Esophagus muscularis mucosa (tissue), 4 donors: ENCODE data around the gene DCAF6. TPM values are rescaled to one million over a fixed set of nuclear protein-coding genes. Genes with fewer than 3 reads are reported as not detected.

Source experiments
- DNase-seq: peaks from one replicate; pipeline ENCODE4 v3.0.0-alpha.2; 2017; ENCODE audit errors: extremely low spot score
- H3K27ac ChIP-seq, 4 donors: fragments of 200-600 bp; sonication (generic); replicated peaks in 1 of 4; 1 replicate in 3 of 4; 2 replicates in 1 of 4; pipeline ENCODE4 v1.5.1; 2016 to 2019; ENCODE audit warnings: mild to moderate bottlenecking in 1 of 4
- H3K27me3 ChIP-seq, 4 donors: fragments of 200-600 bp; sonication (generic); one replicate each; pipeline versions ENCODE4 v1.5.1 to v1.6.0; 2016 to 2019
- H3K36me3 ChIP-seq, 4 donors: fragments of 200-600 bp; sonication (generic); one replicate each; pipeline ENCODE4 v1.5.1; 2016 to 2019
- H3K4me1 ChIP-seq, 4 donors: fragments of 200-600 bp; sonication (generic); one replicate each; pipeline ENCODE4 v1.5.1; 2016 to 2019
- H3K4me3 ChIP-seq, 4 donors: fragments of 200-600 bp; sonication (generic); 1 replicate in 2 of 4; 2 replicates in 2 of 4; pipeline ENCODE4 v1.5.1; 2016 to 2019; ENCODE audit warnings: mild to moderate bottlenecking in 4 of 4, moderate library complexity in 1 of 4
- H3K9me3 ChIP-seq, 4 donors: fragments of 200-600 bp; sonication (generic); 1 replicate in 3 of 4; 2 replicates in 1 of 4; pipeline ENCODE4 v1.5.1; 2016 to 2019
- CTCF ChIP-seq, 3 experiments: fragments of 200-600 bp in 2 of 3; fragments of 450-650 bp in 1 of 3; sonication (generic) in 2 of 3; IDR thresholded peaks; one replicate each; pipeline ENCODE4 v1.5.1; 2017 to 2019; ENCODE audit warnings: antibody characterized with exemption in 3 of 3, mild to moderate bottlenecking in 2 of 3, moderate library complexity in 1 of 3
- EP300 ChIP-seq: sonication (generic); formaldehyde crosslinking; IDR thresholded peaks from one replicate; pipeline ENCODE4 v1.6.1; 2017; ENCODE audit warnings: antibody characterized with exemption
- POLR2A ChIP-seq: fragments of 450-650 bp; IDR thresholded peaks from one replicate; pipeline ENCODE4 v1.6.1; 2017; ENCODE audit warnings: antibody characterized with exemption, moderate library complexity, mild to moderate bottlenecking, low read depth
- POLR2AphosphoS5 ChIP-seq, 2 donors: sonication (generic); formaldehyde crosslinking; IDR thresholded peaks; one replicate each; pipeline ENCODE4 v1.6.1; 2017; ENCODE audit warnings: antibody characterized with exemption in 2 of 2
- WGBS: methylation state at CpG from one replicate; pipeline ENCODE4 v1.1.5; 2018; 5-methylcytosine and 5-hydroxymethylcytosine counted together
- intact Hi-C: fragments of 100-400 bp; cut with DNase I; formaldehyde crosslinking; loops from one replicate; pipeline ENCODE4 v1.15.1; 2023
- total RNA-seq, 4 donors: library from RNA; depleted of rRNA; stranded (reverse); fragments of >200 nt; gene quantifications; one replicate each; pipeline versions ENCODE4 v1.1.0 to v1.2.1, GENCODE V29; 2016

The DCAF6 gene
- total RNA-seq, 4 donors from 2014 or later, result 80.4 to 110 (median 93.9) TPM

- Histone ChIP-seq H3K4me3 (no peak overlapping the region), H3K4me1 (peaks cover 0 to 29% (median 25%) of the 10 kb centered on the region in 4 donors), H3K9me3 (no peaks in the 10 kb centered on the region), H3K27ac (peak overlapping the region; percentile 34 to 61 (median 50)), H3K36me3 (peaks cover 7 to 59% (median 25%) of the 10 kb centered on the region in 4 donors), H3K27me3 (no peaks in the 10 kb centered on the region)
- no peak for DNase-seq
- intact Hi-C loops, result no loop called here
- TF ChIP-seq POLR2A, result no peak
- TF ChIP-seq POLR2AphosphoS5 (IDR thresholded peaks at IDR 0.05), result peak in 1 of 2 donors; percentile 49
- TF ChIP-seq CTCF (IDR thresholded peaks at IDR 0.05), result no peak
- WGBS, result 46% methylated on average over 7 of the region's 7 CpGs
These were observed 162.9 kb downstream of the DCAF6 start for GRCh38 chr1:168099337-168099801.

GRCh38 chr1:168100315-168101002 is 164.0 kb downstream of the DCAF6 start:
- Histone ChIP-seq H3K27me3 (no peaks in the 10 kb centered on the region), H3K27ac (peak overlapping the region in 2 of 4 donors; percentile 8 to 61), H3K36me3 (peaks cover 9 to 56% (median 29%) of the 10 kb centered on the region in 4 donors), H3K9me3 (no peaks in the 10 kb centered on the region), H3K4me1 (peaks cover 0 to 29% (median 25%) of the 10 kb centered on the region in 4 donors), H3K4me3 (no peak overlapping the region)
- DNase-seq, result no peak
- intact Hi-C loops, result no loop called here
- 88% methylated on average over 7 of the region's 7 CpGs for WGBS
- TF ChIP-seq POLR2AphosphoS5 (IDR thresholded peaks at IDR 0.05), result no peak

GRCh38 chr1:168101336-168101735 is 164.9 kb downstream of the DCAF6 start:
- intact Hi-C loops, result no loop called here
- peaks cover 0 to 29% (median 25%) of the 10 kb centered on the region in 4 donors for H3K4me1 ChIP-seq
- TF ChIP-seq EP300 (no peak), CTCF (IDR thresholded peaks at IDR 0.05) (no peak)
- peaks cover 6 to 47% (median 27%) of the 10 kb centered on the region in 4 donors for H3K36me3 ChIP-seq
- 95% methylated on average over 6 of the region's 8 CpGs for WGBS
- no peak for DNase-seq
- H3K4me3 ChIP-seq, result no peak overlapping the region
- no peaks in the 10 kb centered on the region for H3K9me3 ChIP-seq
- no peaks in the 10 kb centered on the region for H3K27me3 ChIP-seq
- H3K27ac ChIP-seq, result no peak overlapping the region

- no peak for DNase-seq
- 60% methylated on average over 1 of the region's 1 CpG for WGBS
These were observed 166.0 kb downstream of the DCAF6 start for GRCh38 chr1:168102487-168102886.

More at GRCh38 chr1:168102487-168102886, 166.0 kb downstream of the DCAF6 start:
- Histone ChIP-seq H3K27ac (no peak overlapping the region), H3K9me3 (no peaks in the 10 kb centered on the region), H3K36me3 (peaks cover 4 to 35% (median 19%) of the 10 kb centered on the region in 4 donors), H3K4me3 (no peak overlapping the region), H3K4me1 (peaks cover 0 to 29% (median 25%) of the 10 kb centered on the region in 4 donors), H3K27me3 (no peaks in the 10 kb centered on the region)
- intact Hi-C loops, result no loop called here
- TF ChIP-seq EP300 (no peak), CTCF (IDR thresholded peaks at IDR 0.05) (no peak), POLR2A (no peak), POLR2AphosphoS5 (IDR thresholded peaks at IDR 0.05) (no peak)
